Natural killer cell (primary cell): ENCODE data around the gene KCNQ1OT1. TPM values are rescaled to one million over a fixed set of nuclear protein-coding genes. Genes with fewer than 3 reads are reported as not detected.

Experiments
- ATAC-seq, 3 donors: fragments of 150-1000 bp in 2 of 3; fragments of 200-7000 bp in 1 of 3; cut with Tn5 transposase; 1 replicate in 1 of 3; 2 replicates in 2 of 3; pipeline ENCODE4 v1.10.0; 2021; ENCODE audit warnings: mild to moderate bottlenecking in 2 of 3, moderate library complexity in 2 of 3
- DNase-seq, 2 donors: peaks; one replicate each; pipeline versions ENCODE4 v3.0.0 to v3.0.0-alpha.2; 2013 to 2021; ENCODE audit warnings: mixed read lengths in 1 of 2
- H3K27ac ChIP-seq: one replicate; pipeline ENCODE4 v1.5.1; 2013; ENCODE audit warnings: mild to moderate bottlenecking, low read length
- H3K27me3 ChIP-seq: one replicate; pipeline ENCODE4 v1.6.1; 2013; ENCODE audit warnings: low read length; ENCODE audit not compliant: control insufficient read depth, insufficient read depth
- H3K36me3 ChIP-seq: one replicate; pipeline ENCODE4 v1.6.1; 2013; ENCODE audit warnings: low read length; ENCODE audit not compliant: control insufficient read depth, insufficient read depth
- H3K4me1 ChIP-seq: one replicate; pipeline ENCODE4 v1.6.1; 2013; ENCODE audit warnings: low read length; ENCODE audit not compliant: control insufficient read depth, insufficient read depth
- H3K4me3 ChIP-seq: one replicate; pipeline ENCODE4 v1.5.1; 2013; ENCODE audit warnings: low read length
- H3K9me3 ChIP-seq: one replicate; pipeline ENCODE4 v1.6.1; 2013; ENCODE audit warnings: low read length; ENCODE audit not compliant: control insufficient read depth, insufficient read depth
- H3K27ac Mint-ChIP-seq, 2 donors: one replicate each; pipeline ENCODE4 v1.8.0; 2022; ENCODE audit warnings: mild to moderate bottlenecking in 2 of 2, mixed read lengths in 2 of 2, moderate library complexity in 1 of 2
- H3K27me3 Mint-ChIP-seq, 2 donors: one replicate each; pipeline ENCODE4 v1.8.0; 2022; ENCODE audit warnings: low read depth in 2 of 2, mixed read lengths in 2 of 2
- H3K36me3 Mint-ChIP-seq: one replicate; pipeline ENCODE4 v1.8.0; 2022; ENCODE audit warnings: mixed read lengths
- H3K4me1 Mint-ChIP-seq, 2 donors: one replicate each; pipeline ENCODE4 v1.8.0; 2022; ENCODE audit warnings: mixed read lengths in 2 of 2
- H3K4me3 Mint-ChIP-seq: one replicate; pipeline ENCODE4 v1.8.0; 2022; ENCODE audit warnings: mild to moderate bottlenecking, moderate library complexity, mixed read lengths
- H3K9me3 Mint-ChIP-seq, 2 donors: one replicate each; pipeline ENCODE4 v1.8.0; 2022; ENCODE audit warnings: mixed read lengths in 2 of 2
- CTCF ChIP-seq: fragments of 200-600 bp; IDR thresholded peaks from one replicate; pipeline ENCODE4 v1.8.0; 2022; ENCODE audit warnings: antibody characterized with exemption
- WGBS: methylation state at CpG from one replicate; pipeline ENCODE4 v1.1.7; 2013; ENCODE audit warnings: missing lambda C conversion rate; ENCODE audit not compliant: insufficient coverage; 5-methylcytosine and 5-hydroxymethylcytosine counted together
- intact Hi-C: fragments of 100-400 bp; cut with micrococcal nuclease; formaldehyde crosslinking; loops from one replicate; pipeline ENCODE4 v1.14.2; 2022
- total RNA-seq, 4 donors: library from RNA; stranded (reverse); fragments of 120-200 nt in 1 of 4; gene quantifications; one replicate each; pipeline versions ENCODE4 v1.2.3 to v1.2.4, GENCODE V29; 2013 to 2022

Gene KCNQ1OT1
- total RNA-seq, 3 donors from 2014 or later (not counting 1 experiment from before 2014, with no cell fraction given), result 0.72 to 0.78 (median 0.75) TPM

DNA sequence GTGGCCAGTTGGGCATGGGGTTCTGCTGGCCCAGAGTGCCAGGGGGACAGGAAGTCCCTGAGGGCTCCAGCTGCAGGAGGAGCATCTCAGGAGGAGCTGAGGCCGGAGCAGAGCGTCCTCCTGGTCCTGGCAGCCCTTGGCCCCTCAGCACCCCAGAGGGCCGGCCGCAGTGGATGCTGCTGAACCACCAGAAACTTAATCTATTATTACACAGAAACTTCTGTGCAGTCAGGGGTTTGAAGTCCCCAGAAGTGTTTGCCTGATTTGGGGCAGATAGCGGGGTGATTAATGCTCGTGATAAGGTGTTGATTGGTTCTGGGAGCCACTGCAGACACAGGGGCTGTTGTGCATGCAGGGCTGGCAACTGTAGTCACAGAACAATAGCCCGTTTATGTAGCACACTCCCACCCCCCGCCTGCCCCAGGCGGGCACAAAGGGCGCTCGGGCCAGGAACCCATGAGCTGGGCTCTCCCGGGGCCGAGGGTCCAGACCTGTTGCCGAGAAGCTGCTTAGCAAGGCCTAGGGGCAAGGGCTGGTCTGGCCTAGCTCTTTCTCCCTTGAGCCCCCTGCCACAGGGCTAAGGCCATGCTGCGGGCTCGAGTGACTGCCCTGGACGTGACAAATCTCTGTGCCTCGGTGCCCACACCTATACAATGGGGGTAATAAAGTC is 29.0 kb upstream of the KCNQ1OT1 start:
- no peak overlapping the region for H3K27ac Mint-ChIP-seq
- DNase-seq, result no peak
- WGBS, result 89% methylated on average over 18 of the region's 18 CpGs
- H3K4me1 Mint-ChIP-seq, result no peaks in the 10 kb centered on the region
- Histone ChIP-seq H3K9me3 (no peaks in the 10 kb centered on the region), H3K4me1 (no peaks in the 10 kb centered on the region), H3K27ac (no peak overlapping the region), H3K4me3 (no peak overlapping the region), H3K36me3 (no peaks in the 10 kb centered on the region), H3K27me3 (no peaks in the 10 kb centered on the region)
- no peak for TF ChIP-seq CTCF
- H3K4me3 Mint-ChIP-seq, result no peak overlapping the region
- H3K36me3 Mint-ChIP-seq, result no peaks in the 10 kb centered on the region
- H3K27me3 Mint-ChIP-seq, result no peaks in the 10 kb centered on the region
- no peak for ATAC-seq
- no peaks in the 10 kb centered on the region for H3K9me3 Mint-ChIP-seq
- intact Hi-C loops, result no loop called here

GRCh38 chr11:2728128-2728662 is 28.4 kb upstream of the KCNQ1OT1 start:
- H3K9me3 ChIP-seq, result no peaks in the 10 kb centered on the region
- Mint-ChIP-seq H3K4me3 (no peak overlapping the region), H3K9me3 (no peaks in the 10 kb centered on the region), H3K27ac (no peak overlapping the region), H3K36me3 (no peaks in the 10 kb centered on the region), H3K27me3 (no peaks in the 10 kb centered on the region), H3K4me1 (no peaks in the 10 kb centered on the region)
- H3K4me1 ChIP-seq, result no peaks in the 10 kb centered on the region
- H3K27ac ChIP-seq, result no peak overlapping the region
- no peaks in the 10 kb centered on the region for H3K27me3 ChIP-seq
- DNase-seq (no peak), ATAC-seq (no peak)
- no peaks in the 10 kb centered on the region for H3K36me3 ChIP-seq
- intact Hi-C loops, result no loop called here
- no peak overlapping the region for H3K4me3 ChIP-seq
- 87% methylated on average over 17 of the region's 17 CpGs for WGBS
- no peak for TF ChIP-seq CTCF

- Mint-ChIP-seq H3K27me3 (no peaks in the 10 kb centered on the region), H3K36me3 (no peaks in the 10 kb centered on the region), H3K4me1 (no peaks in the 10 kb centered on the region), H3K27ac (no peak overlapping the region), H3K4me3 (no peak overlapping the region), H3K9me3 (no peaks in the 10 kb centered on the region)
- Histone ChIP-seq H3K36me3 (no peaks in the 10 kb centered on the region), H3K4me1 (no peaks in the 10 kb centered on the region), H3K4me3 (no peak overlapping the region), H3K27me3 (no peaks in the 10 kb centered on the region), H3K27ac (no peak overlapping the region), H3K9me3 (no peaks in the 10 kb centered on the region)
- no peak for DNase-seq
- intact Hi-C loops, result no loop called here
- WGBS, result 78% methylated on average over 4 of the region's 4 CpGs
- ATAC-seq, result no peak
- TF ChIP-seq CTCF, result no peak
These were observed 27.2 kb upstream of the KCNQ1OT1 start for GRCh38 chr11:2726964-2727363.
